ENCODE data around the gene TMPRSS2.

Gene TMPRSS2

GRCh38 chr21:41507521-41508414, at the start of gene TMPRSS2:
TMPRSS2 (minus strand) TSS chr21:41508158; CDS start chr21:41498133, 10,025 bp downstream.
- no peak for DNase-seq

- DNase-seq: no peak
Observed at GRCh38 chr21:41555057-41555456, 47.1 kb upstream of the TMPRSS2 start.

- DNase-seq: no peak
Observed at GRCh38 chr21:41552254-41552653, 44.3 kb upstream of the TMPRSS2 start.

GRCh38 chr21:41548781-41549180, 40.8 kb upstream of the TMPRSS2 start:
- no peak for DNase-seq

- DNase-seq: no peak
Observed at GRCh38 chr21:41547111-41547510, 39.2 kb upstream of the TMPRSS2 start.

- DNase-seq: no peak
Observed at GRCh38 chr21:41545500-41546359, 37.8 kb upstream of the TMPRSS2 start.

GRCh38 chr21:41542727-41543126, 34.8 kb upstream of the TMPRSS2 start:
- DNase-seq: no peak

GRCh38 chr21:41537356-41537755, 29.4 kb upstream of the TMPRSS2 start:
- DNase-seq: no peak

- no peak for DNase-seq
Observed at GRCh38 chr21:41536827-41537103, 28.8 kb upstream of the TMPRSS2 start.

- DNase-seq: no peak
Observed at GRCh38 chr21:41536076-41536826, 28.3 kb upstream of the TMPRSS2 start.

GRCh38 chr21:41530366-41530765, 22.4 kb upstream of the TMPRSS2 start:
- DNase-seq: no peak

GRCh38 chr21:41529769-41530168, 21.8 kb upstream of the TMPRSS2 start:
- DNase-seq: no peak

- no peak for DNase-seq
Observed at GRCh38 chr21:41526478-41527087, 18.6 kb upstream of the TMPRSS2 start.

- DNase-seq: no peak
Observed at GRCh38 chr21:41523175-41523574, 15.2 kb upstream of the TMPRSS2 start.

- DNase-seq: no peak
Observed at GRCh38 chr21:41521489-41522027, 13.6 kb upstream of the TMPRSS2 start.

- no peak for DNase-seq
Observed at GRCh38 chr21:41520560-41521442, 12.8 kb upstream of the TMPRSS2 start.

GRCh38 chr21:41519806-41520559, 12.0 kb upstream of the TMPRSS2 start:
- no peak for DNase-seq

GRCh38 chr21:41518757-41519156, 10.8 kb upstream of the TMPRSS2 start:
- DNase-seq: no peak

- DNase-seq: no peak
Observed at GRCh38 chr21:41511858-41512257, 3.9 kb upstream of the TMPRSS2 start.
